ENCODE data around the gene EFCAB12. TPM values are rescaled to one million over a fixed set of nuclear protein-coding genes. Genes with fewer than 3 reads are reported as not detected.

EFCAB12 gene
- total and polyA plus RNA-seq, 2 of the 13 experiments (the other 11 are each of a cell fraction or from before 2014, with no cell fraction given), result 0.31 to 2.4 TPM

DNA sequence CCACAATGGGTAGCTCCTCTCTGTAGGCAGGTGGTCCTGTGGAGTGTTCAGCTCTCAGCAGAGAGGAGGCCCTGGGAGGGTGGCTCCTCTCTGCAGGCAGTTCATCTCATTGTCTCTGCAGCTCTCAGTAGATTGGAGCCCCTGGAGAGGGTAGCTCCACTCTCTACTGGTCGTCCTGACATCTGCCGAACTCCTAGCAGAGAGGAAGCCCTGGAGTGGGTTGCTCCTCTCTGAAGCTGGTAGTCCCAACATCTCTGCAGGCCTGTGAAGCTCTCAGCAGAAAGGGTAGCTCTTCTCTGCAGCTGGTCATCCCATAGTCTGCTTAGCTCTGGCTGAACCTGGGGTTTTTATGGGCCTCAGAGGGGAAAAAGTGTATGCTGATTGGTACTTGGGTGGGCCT is 50.8 kb downstream of the EFCAB12 start:
- BruUV-seq (replicated peaks), result no TSS peak
- Histone ChIP-seq H3K36me3 (replicated peaks in 1 of 2; ENCODE audit: control insufficient read depth in 1 of 2, insufficient read depth in 2 of 2, low read length in 2 of 2) (no peaks in the 10 kb centered on the region), H3K79me2 (ENCODE audit: insufficient read depth, low read length) (no peaks in the 10 kb centered on the region), H3K9ac (ENCODE audit: insufficient read depth, low read depth, low read length) (no peak overlapping the region), H3K27me3 (ENCODE audit: control insufficient read depth in 1 of 2, insufficient read depth in 2 of 2, low read length in 2 of 2) (no peaks in the 10 kb centered on the region), H3K27ac (ENCODE audit: extremely low read length, insufficient read depth, low read length) (no peak overlapping the region), H3K4me1 (ENCODE audit: insufficient read depth, low read length) (peaks cover 35% of the 10 kb centered on the region), H3K4me3 (replicated peaks in 1 of 3; ENCODE audit: insufficient read depth in 1 of 3, low read depth in 2 of 3, low read length in 3 of 3) (no peak overlapping the region), H3K4me2 (ENCODE audit: low read depth, low read length) (no peak overlapping the region), H3K9me3 (ENCODE audit: low read length) (0 out of 2 replicates have a peak, but pooled peaks cover 11% of the 10 kb centered on the region), H4K20me1 (ENCODE audit: insufficient read depth, low read length) (no peaks in the 10 kb centered on the region), H2AFZ (ENCODE audit: low read length) (no peak overlapping the region)
- intact Hi-C loops (cut with micrococcal nuclease; ENCODE audit: unreplicated experiment), result no loop called here
- TF ChIP-seq CCAR2 (optimal IDR thresholded peaks at IDR 0.05; ENCODE audit: low read depth, low read length) (no peak), ZNF274 (CRISPR knock-in tag; IDR thresholded peaks at IDR 0.05) (no peak), ZNF781 (CRISPR knock-in tag; IDR thresholded peaks at IDR 0.05; ENCODE audit: borderline replicate concordance, not compliant biosample characterization) (no peak), MAZ (IDR thresholded peaks at IDR 0.05; ENCODE audit: borderline replicate concordance, low read depth, low read length) (no peak), MAZ (CRISPR knock-in tag; IDR thresholded peaks at IDR 0.05; ENCODE audit: low read depth) (no peak)
- POLR2A ChIA-PET, result no interaction called here
- CTCF ChIA-PET (ENCODE audit: low intra/inter-chr PET ratio, low total read pairs), result no interaction called here
- in situ Hi-C loops (cut with HindIII; ENCODE audit: extremely low pct_ligation_motif_present, low pct_unique_long_range_greater_than_20kb), result no loop called here
- peak; percentile 9 for ATAC-seq
- DNase-seq (ENCODE audit: low spot score), result no peak
- no peak for FAIRE-seq
- WGBS (ENCODE audit: low lambda C conversion rate), result no CpG with 5 or more reads among the region's 2 CpGs

GRCh38 chr3:129375099-129375498 is 53.3 kb downstream of the EFCAB12 start:
- H2AFZ ChIP-seq (ENCODE audit: low read length), result no peak overlapping the region
- BruUV-seq (replicated peaks), result no TSS peak
- H3K9ac ChIP-seq (ENCODE audit: insufficient read depth, low read depth, low read length), result no peak overlapping the region
- 59% methylated on average over 5 of the region's 5 CpGs for WGBS (ENCODE audit: low lambda C conversion rate)
- H3K27ac ChIP-seq (ENCODE audit: extremely low read length, insufficient read depth, low read length), result no peak overlapping the region
- ATAC-seq (no peak), FAIRE-seq (no peak), DNase-seq (ENCODE audit: low spot score) (no peak)
- no peaks in the 10 kb centered on the region; a peak in 1 of 5 replicates for H3K27me3 ChIP-seq (ENCODE audit: control insufficient read depth in 1 of 2, insufficient read depth in 2 of 2, low read length in 2 of 2)
- H3K4me2 ChIP-seq (ENCODE audit: low read depth, low read length), result no peak overlapping the region
- in situ Hi-C loops (cut with HindIII; ENCODE audit: extremely low pct_ligation_motif_present, low pct_unique_long_range_greater_than_20kb), result no loop called here
- intact Hi-C loops (cut with micrococcal nuclease; ENCODE audit: unreplicated experiment), result no loop called here
- POLR2A ChIA-PET, result no interaction called here
- CTCF ChIA-PET (ENCODE audit: low intra/inter-chr PET ratio, low total read pairs), result no interaction called here
- no peaks in the 10 kb centered on the region for H3K36me3 ChIP-seq (replicated peaks in 1 of 2; ENCODE audit: control insufficient read depth in 1 of 2, insufficient read depth in 2 of 2, low read length in 2 of 2)
- H3K4me1 ChIP-seq (ENCODE audit: insufficient read depth, low read length), result peaks cover 45% of the 10 kb centered on the region
- H3K79me2 ChIP-seq (ENCODE audit: insufficient read depth, low read length), result no peaks in the 10 kb centered on the region
- H3K9me3 ChIP-seq (ENCODE audit: low read length), result 0 out of 2 replicates have a peak, but pooled peaks cover 9% of the 10 kb centered on the region
- no peak overlapping the region for H3K4me3 ChIP-seq (replicated peaks in 1 of 3; ENCODE audit: insufficient read depth in 1 of 3, low read depth in 2 of 3, low read length in 3 of 3)
- no peaks in the 10 kb centered on the region for H4K20me1 ChIP-seq (ENCODE audit: insufficient read depth, low read length)
- no peak for TF ChIP-seq ZNF850 (CRISPR knock-in tag; conservative IDR thresholded peaks at IDR 0.05)
- no peak for TF ChIP-seq AHDC1 (CRISPR knock-in tag; IDR thresholded peaks at IDR 0.05; ENCODE audit: borderline replicate concordance)
- no peak for TF ChIP-seq CENPX (CRISPR knock-in tag; IDR thresholded peaks at IDR 0.05)
- TF ChIP-seq ZFP36L1 (CRISPR knock-in tag; IDR thresholded peaks at IDR 0.05), result no peak
- TF ChIP-seq, protein P1, sequence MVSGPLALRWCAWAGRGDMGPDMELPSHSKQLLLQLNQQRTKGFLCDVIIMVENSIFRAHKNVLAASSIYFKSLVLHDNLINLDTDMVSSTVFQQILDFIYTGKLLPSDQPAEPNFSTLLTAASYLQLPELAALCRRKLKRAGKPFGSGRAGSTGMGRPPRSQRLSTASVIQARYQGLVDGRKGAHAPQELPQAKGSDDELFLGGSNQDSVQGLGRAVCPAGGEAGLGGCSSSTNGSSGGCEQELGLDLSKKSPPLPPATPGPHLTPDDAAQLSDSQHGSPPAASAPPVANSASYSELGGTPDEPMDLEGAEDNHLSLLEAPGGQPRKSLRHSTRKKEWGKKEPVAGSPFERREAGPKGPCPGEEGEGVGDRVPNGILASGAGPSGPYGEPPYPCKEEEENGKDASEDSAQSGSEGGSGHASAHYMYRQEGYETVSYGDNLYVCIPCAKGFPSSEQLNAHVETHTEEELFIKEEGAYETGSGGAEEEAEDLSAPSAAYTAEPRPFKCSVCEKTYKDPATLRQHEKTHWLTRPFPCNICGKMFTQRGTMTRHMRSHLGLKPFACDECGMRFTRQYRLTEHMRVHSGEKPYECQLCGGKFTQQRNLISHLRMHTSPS (CRISPR knock-in tag; IDR thresholded peaks at IDR 0.05; ENCODE audit: low read depth), result no peak
- no peak for TF ChIP-seq ZNF468 (CRISPR knock-in tag; IDR thresholded peaks at IDR 0.05)
- TF ChIP-seq TP53 (CRISPR knock-in tag; conservative IDR thresholded peaks at IDR 0.05), result no peak

Data from HepG2 (cell line).